SW 1271 (cell line): Measurements from ENCODE around the gene DCC.

Source experiments
- DNase-seq, 2 experiments: peaks; one replicate each; lab custom pipeline; 2025; lab: John Stamatoyannopoulos, UW

The DCC gene

DNA sequence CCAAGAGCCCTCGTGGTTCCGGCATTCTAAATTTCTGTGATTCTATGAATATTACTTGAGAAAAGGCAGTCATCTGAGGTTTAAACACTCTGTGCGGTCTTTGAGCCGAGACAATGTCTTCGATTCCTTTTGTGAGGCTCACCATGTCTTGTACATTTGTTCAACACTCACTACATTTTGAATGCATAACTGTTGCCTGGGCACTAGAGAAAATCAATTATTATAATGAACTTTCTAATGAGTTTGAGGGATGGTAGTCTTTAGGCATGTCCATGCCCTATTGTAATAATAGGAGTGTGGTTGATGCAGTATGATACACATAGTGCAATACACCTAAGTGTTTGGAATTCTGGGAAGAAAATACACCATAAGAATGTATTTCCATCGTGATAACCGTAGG, 1181.1 kb downstream of the DCC start:
- no peak for DNase-seq

DNA sequence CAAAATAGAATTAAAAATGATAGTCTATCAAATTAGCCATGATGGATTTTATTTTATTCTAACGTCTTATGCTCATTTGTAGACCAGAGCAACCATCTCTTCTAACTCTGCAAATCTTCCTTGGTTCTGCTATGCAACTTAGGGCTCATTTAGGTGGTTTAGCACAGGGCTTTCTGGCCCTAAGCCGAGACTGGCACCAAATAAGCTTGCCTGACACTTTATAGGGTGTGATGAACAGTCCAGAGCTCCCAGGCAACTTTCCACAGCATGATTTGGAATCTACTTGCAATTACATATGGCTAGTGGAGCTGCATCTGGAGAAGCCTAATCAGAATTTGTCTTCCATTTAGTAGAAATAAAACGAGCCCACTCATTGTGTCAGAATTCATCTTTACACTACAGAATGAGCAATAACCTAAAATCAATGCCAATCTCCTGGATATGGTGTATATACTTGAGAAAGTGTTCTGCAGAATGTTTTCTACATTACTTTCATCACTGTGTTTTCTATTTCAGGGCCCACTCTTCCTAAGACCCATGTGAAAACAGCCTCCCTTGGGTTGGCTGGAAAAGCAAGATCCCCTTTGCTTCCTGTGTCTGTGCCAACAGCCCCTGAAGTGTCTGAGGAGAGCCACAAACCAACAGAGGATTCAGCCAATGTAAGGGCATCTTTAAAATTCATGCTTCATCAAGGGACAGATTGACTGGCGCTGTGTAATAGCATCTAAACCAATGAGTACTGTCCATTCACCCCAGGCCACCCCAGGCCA, 1186.3 kb downstream of the DCC start:
- no peak for DNase-seq

GRCh38 chr18:53527365-53527764, 1187.4 kb downstream of the DCC start:
- no peak for DNase-seq

DNA sequence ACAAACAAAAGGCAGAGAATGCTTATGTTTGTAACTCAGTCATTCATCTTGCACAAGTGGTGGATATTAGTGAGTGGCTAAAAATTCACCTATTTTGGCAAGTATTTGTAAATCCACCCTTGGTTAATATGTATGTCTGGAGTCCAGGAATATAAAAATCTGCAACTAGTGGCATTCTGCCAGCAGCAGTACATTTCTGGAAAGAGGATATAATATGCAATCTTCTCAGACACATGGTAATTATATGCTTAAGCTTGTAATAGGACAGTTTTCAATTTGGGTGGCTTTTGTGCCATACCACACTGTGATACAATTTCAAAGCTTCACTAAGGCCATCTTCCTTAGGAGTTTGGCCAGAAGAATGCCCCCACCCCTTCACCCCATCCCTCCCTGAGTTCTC, 1191.2 kb downstream of the DCC start:
- DNase-seq, result no peak

- no peak for DNase-seq
Measured at GRCh38 chr18:53531896-53532295, 1191.9 kb downstream of the DCC start.

GRCh38 chr18:53534203-53534602, 1194.2 kb downstream of the DCC start:
- no peak for DNase-seq

- DNase-seq, result no peak
Measured at GRCh38 chr18:53534695-53535094, 1194.7 kb downstream of the DCC start.

- DNase-seq, result no peak
Measured at GRCh38 chr18:53536908-53537307, 1196.9 kb downstream of the DCC start.

GRCh38 chr18:53541924-53542323, 1201.9 kb downstream of the DCC start:
- no peak for DNase-seq

DNA sequence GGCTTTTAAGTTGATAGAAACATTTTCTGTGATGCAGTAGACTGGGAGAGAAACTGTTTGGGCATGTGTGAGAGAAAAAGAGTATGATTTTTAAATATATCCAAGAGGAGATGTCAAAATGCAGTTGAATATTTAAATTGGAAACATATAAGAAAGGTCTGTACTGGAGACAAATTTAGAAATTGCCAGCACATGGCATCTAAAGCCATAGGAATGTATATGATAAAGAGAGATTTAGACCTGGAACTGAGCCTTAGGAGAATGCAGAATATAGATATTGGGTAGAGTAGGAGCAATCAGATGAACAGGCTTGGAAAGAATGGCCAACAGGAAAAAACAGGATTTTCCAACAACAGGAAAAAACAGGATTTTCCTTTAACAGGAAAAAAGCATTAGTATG, 1203.7 kb downstream of the DCC start:
- DNase-seq, result no peak

- DNase-seq, result no peak
Measured at GRCh38 chr18:53544917-53545316, 1204.9 kb downstream of the DCC start.

DNA sequence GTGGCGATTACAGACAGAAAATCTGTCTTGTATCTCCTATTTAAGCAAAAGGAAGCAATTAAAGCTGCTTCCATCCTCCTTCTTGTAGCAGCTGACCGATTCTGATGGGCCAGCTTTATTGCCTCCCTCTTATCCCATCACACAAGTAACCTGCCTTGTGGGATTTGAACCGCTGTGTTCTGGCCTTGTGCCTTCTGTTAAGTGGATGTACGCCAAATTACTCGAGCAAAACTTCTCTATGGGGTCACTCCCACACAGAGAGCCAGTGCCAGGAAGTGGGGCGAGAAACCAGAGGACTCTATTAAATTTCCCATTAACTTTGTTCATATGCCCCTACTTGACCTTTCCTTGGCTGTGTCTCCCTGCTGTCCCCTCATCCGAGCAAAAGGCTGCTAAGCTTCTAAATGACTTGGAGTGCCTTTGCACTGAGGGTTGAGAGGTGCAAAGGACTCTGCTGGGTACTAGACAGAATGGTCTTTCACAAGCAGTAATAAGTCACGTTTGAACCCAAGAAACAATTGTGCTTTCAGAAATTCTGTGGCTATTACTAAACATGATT, 1212.0 kb downstream of the DCC start:
- no peak for DNase-seq

GRCh38 chr18:53553030-53553429, 1213.0 kb downstream of the DCC start:
- no peak for DNase-seq

DNA sequence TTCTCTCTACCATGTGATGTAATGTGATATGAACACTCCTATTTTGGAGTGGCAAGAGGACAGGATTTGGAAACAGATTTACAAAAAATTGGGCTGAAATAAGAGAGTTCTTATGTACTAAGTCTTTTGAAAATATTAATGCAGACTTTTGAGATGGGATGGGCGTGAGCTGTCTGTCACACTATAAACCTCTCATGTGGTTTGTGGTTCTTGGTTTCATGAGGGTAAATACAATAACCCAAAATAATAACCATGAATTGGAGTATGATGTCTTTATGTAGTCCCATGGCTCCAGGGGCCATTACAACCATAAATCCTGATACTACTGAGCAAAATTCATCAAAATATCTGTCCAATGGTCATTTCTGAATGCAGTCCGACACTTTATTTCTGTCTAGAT, 1216.5 kb downstream of the DCC start:
- DNase-seq, result no peak

- no peak for DNase-seq
Measured at GRCh38 chr18:53560546-53560945, 1220.5 kb downstream of the DCC start.

- no peak for DNase-seq
Measured at GRCh38 chr18:53566626-53567025, 1226.6 kb downstream of the DCC start.

DNA sequence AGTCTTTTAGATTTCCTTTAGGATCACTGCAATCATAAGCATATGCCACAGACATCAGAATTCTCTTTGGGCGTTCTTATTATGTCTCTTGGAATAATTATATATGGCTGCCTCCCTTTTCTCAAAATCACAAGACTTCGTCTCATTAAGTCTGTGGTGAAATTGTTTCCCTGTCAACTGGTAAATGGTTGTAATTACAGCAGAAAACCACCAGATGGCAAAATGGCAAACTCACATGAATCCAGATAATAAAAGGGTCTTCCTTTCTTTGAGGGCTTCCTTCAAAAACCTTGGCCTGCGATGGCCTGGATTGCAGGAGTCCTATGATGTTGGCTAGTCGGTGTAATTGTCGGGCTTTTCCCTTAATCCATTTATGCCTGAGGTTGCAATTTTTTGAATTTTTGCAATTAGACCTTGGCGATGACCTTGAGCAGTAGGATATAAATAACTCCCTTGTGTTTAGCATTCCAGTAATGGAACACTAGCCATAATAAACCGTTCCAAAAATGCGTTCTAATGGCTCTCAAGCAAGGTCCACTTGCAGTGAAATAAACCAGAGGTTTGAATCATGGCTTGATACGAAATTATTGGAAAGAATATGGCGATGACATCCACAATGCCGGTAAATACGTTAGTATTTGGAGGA, 1228.1 kb downstream of the DCC start:
- DNase-seq, result peak in 1 of 2 experiments; percentile 36
